ENCODE measurements around the gene ZNF606. TPM values are rescaled to one million over a fixed set of nuclear protein-coding genes. Genes with fewer than 3 reads are reported as not detected.
A peak's percentile ranks its signal among the peaks of the same experiment; 100 is the strongest.

The ZNF606 gene
- total RNA-seq (2012; rRNA removed) = 11.4 and 12.2 TPM in 2 replicates

DNA sequence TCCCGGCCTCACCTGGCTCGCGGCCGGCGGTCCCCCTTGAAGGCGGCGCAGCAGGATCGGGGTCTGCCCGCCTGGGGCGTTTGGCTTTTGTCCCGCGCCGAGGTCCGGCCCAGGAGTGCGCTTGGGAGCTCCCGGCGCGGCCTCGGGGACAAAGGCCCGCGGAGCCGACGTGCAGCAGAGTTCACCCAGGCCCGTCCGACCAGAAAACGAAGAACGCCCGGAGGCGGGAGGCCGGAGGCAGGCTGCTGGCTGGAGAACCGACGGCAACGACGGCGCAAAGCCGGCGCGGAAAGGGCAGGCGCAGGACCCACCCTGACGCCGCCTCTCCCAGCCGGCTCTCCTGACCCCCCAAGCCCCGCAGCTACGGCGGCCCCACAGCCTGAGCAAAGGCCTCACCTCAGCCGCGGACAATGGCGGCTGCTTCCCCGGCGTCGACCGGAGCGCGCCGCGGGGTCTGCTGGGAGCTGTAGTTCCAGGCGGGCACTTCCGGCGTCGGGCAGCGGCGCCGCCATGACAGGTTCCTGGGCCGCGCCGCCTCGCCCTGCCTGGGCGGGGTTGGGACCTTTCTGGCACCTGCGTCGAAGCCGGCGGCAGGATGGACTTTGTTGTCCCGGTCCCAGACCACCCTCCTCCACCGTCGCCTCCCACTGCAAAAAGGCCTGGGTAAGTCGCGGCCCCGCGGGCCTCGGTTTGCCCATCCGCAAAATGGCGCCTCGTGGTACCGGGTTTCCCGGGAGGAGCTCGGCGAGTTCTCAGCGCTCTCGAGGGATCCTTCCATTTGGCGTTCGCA lies at the start of gene ZNF606:
Gene ZNF606, minus strand, starts transcription at position 437 of the 790 bp plus-strand sequence. CDS start 1,501 bp downstream, outside the sequence.
- peaks cover 57% of the 10 kb centered on the region for H3K9me3 ChIP-seq (replicated peaks; ENCODE audit: low read length)
- peak within 1 kb of the TSS; percentile 99 for H3K9ac ChIP-seq (ENCODE audit: low read depth, low read length)
- H3K4me1 ChIP-seq (ENCODE audit: control insufficient read depth, insufficient read depth, low read length) = peaks cover 4% of the 10 kb centered on the region
- peaks cover 63% of the 10 kb centered on the region for H3K36me3 ChIP-seq (ENCODE audit: insufficient read depth, low read length)
- H3K4me3 ChIP-seq (ENCODE audit: low read length) = peak within 1 kb of the TSS; percentile 98
- H3K4me2 ChIP-seq (ENCODE audit: low read length) = peak within 1 kb of the TSS; percentile 84
- H3K27me3 ChIP-seq (ENCODE audit: control insufficient read depth, insufficient read depth, low read length) = no peaks in the 10 kb centered on the region

DNA sequence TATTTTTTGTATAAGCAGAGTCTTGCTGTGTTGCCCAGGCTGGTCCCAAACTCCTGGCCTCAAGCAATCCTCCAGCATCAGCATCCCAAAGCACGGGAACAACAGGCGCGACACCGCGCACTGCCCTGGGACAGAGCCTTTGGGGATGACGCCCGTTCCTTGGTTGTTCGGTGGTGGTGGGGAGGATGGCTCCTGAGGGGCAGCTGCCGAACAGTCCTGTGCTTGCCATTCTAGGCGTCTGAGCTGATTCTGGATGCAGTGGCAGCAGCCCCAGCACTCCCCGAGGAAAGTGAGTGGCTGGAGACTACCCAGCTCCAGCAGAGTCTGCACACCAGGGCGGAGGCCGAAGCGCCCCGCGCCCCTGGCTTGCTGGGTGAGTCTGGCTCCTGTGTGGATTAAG lies 49.6 kb upstream of the ZNF606 start:
- peaks cover 5% of the 10 kb centered on the region for H3K4me1 ChIP-seq (ENCODE audit: control insufficient read depth, insufficient read depth, low read length)
- H3K36me3 ChIP-seq (ENCODE audit: insufficient read depth, low read length) = no peaks in the 10 kb centered on the region
- no peak overlapping the region for H3K9ac ChIP-seq (ENCODE audit: low read depth, low read length)
- H3K4me2 ChIP-seq (ENCODE audit: low read length) = no peak overlapping the region
- peaks cover 10% of the 10 kb centered on the region for H3K9me3 ChIP-seq (replicated peaks; ENCODE audit: low read length)
- no peaks in the 10 kb centered on the region for H3K27me3 ChIP-seq (ENCODE audit: control insufficient read depth, insufficient read depth, low read length)
- H3K4me3 ChIP-seq (ENCODE audit: low read length) = no peak overlapping the region

DNA sequence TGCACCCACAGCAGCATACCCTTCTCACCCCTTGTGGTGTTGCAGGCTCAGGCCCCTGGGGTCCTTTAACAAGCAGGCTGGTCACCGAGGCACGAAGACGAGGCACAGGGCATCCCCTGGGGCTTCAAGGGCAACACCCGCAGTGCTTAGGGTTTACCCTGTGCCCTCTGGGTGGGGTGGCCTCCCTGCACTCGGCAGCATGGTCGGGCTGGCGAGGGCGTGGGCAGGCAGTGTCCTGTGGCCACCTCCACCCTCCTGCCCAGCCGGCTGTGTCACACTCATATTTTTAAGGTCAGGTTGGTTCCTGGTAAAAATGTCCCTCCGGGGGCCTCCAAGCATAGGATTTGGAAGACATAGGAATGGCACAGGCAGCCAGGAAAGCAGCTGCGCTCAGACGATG lies 45.1 kb upstream of the ZNF606 start:
- H3K9me3 ChIP-seq (replicated peaks; ENCODE audit: low read length) = peaks cover 30% of the 10 kb centered on the region
- H3K4me2 ChIP-seq (ENCODE audit: low read length) = no peak overlapping the region
- no peaks in the 10 kb centered on the region for H3K27me3 ChIP-seq (ENCODE audit: control insufficient read depth, insufficient read depth, low read length)
- H3K4me3 ChIP-seq (ENCODE audit: low read length) = no peak overlapping the region
- no peak overlapping the region for H3K9ac ChIP-seq (ENCODE audit: low read depth, low read length)
- no peaks in the 10 kb centered on the region for H3K36me3 ChIP-seq (ENCODE audit: insufficient read depth, low read length)
- no peaks in the 10 kb centered on the region for H3K4me1 ChIP-seq (ENCODE audit: control insufficient read depth, insufficient read depth, low read length)

DNA sequence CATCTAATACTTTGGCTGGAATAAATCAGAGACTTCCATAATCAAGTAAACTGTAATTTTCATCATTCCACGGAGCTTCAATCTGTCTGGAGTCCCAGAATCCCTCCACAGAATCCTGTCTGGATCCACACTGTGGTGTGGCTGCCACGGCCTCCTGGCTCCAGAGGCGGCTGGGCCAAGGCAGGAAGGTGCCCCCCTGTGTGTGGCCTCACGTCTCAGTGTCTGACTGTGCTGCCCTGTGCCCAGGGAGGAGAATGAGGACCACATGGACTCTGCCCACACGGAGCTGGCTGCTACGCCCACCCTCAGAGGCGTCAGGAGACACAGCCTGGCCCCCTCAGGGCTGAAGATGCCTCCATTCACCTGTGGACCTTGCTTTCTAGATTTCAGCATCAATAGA lies 44.2 kb upstream of the ZNF606 start:
- H3K9ac ChIP-seq (ENCODE audit: low read depth, low read length) = no peak overlapping the region
- H3K4me3 ChIP-seq (ENCODE audit: low read length) = no peak overlapping the region
- peaks cover 34% of the 10 kb centered on the region for H3K9me3 ChIP-seq (replicated peaks; ENCODE audit: low read length)
- H3K36me3 ChIP-seq (ENCODE audit: insufficient read depth, low read length) = no peaks in the 10 kb centered on the region
- H3K27me3 ChIP-seq (ENCODE audit: control insufficient read depth, insufficient read depth, low read length) = no peaks in the 10 kb centered on the region
- H3K4me1 ChIP-seq (ENCODE audit: control insufficient read depth, insufficient read depth, low read length) = no peaks in the 10 kb centered on the region
- no peak overlapping the region for H3K4me2 ChIP-seq (ENCODE audit: low read length)

DNA sequence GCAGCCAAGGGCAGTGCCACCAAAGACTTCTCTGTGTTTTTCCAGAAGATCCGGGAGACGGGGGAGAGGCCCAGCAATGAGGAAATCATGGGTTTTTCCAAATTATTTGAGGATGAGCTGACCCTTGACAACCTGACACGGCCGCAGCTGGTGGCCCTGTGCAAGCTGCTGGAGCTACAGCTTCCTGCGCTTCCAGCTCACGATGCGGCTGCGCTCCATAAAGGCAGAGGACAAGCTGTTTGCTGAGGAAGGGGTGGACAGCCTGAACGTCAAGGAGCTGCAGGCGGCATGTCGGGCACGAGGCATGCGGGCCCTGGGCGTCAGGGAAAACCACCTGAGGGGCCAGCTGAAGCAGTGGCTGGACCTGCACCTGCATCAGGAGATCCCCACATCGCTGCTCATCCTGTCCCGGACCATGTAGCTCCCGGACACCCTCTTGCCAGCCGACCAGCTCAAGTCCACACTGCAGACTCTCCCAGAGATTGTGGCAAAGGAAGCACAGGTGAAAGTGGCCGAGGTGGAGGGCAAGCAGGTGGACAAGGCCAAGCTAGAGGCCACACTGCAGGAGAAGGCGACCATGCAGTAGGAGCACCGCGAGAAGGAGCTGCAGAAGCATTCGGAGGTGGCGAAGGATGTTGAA lies 42.9 kb upstream of the ZNF606 start:
- Histone ChIP-seq H3K9me3 (replicated peaks; ENCODE audit: low read length) (peaks cover 35% of the 10 kb centered on the region), H3K36me3 (ENCODE audit: insufficient read depth, low read length) (no peaks in the 10 kb centered on the region), H3K4me3 (ENCODE audit: low read length) (no peak overlapping the region), H3K9ac (ENCODE audit: low read depth, low read length) (no peak overlapping the region), H3K4me1 (ENCODE audit: control insufficient read depth, insufficient read depth, low read length) (no peaks in the 10 kb centered on the region), H3K27me3 (ENCODE audit: control insufficient read depth, insufficient read depth, low read length) (no peaks in the 10 kb centered on the region), H3K4me2 (ENCODE audit: low read length) (no peak overlapping the region)

DNA sequence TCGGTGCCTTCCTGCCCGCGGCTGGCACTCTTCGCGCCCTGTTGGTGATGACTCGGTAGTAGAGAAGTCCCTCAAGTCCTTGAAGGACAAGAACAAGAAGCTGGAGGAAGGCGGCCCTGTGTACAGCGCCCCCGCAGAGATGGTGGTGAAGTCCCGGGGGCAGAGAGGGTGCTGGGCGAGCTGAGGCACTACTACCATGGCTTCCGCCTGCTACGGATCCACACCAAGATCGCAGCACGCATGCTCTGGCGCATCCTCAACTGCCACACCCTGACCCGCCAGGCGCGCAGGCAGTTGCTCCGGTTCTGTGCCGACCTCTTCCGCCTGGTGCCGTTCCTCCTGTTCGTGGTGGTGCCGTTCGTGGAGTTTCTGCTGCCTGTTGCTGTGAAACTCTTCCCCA lies 42.3 kb upstream of the ZNF606 start:
- H3K27me3 ChIP-seq (ENCODE audit: control insufficient read depth, insufficient read depth, low read length) = no peaks in the 10 kb centered on the region
- no peaks in the 10 kb centered on the region for H3K4me1 ChIP-seq (ENCODE audit: control insufficient read depth, insufficient read depth, low read length)
- H3K9me3 ChIP-seq (replicated peaks; ENCODE audit: low read length) = peaks cover 35% of the 10 kb centered on the region
- H3K4me3 ChIP-seq (ENCODE audit: low read length) = no peak overlapping the region
- no peak overlapping the region for H3K9ac ChIP-seq (ENCODE audit: low read depth, low read length)
- no peak overlapping the region for H3K4me2 ChIP-seq (ENCODE audit: low read length)
- H3K36me3 ChIP-seq (ENCODE audit: insufficient read depth, low read length) = no peaks in the 10 kb centered on the region

DNA sequence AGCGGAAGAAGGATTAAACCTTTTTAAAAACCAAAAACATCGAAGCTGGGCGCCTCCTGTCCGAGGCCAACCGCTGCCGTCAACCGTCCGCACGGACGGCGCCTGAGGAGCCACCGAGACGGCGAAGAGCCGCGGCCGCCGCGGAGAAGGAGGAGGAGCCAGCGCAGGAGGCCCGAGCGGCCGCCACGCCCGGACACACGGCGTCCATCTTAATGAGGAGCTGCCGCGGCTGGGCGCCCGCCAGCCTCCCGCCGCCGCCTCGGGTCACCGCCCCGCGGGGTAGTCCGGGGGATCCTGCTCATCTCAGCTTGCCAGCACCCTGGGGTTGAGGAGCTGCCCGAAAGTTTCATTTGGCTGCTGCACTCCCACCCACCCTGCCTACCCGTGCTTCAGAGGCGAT lies 41.8 kb upstream of the ZNF606 start:
- Histone ChIP-seq H3K4me2 (ENCODE audit: low read length) (no peak overlapping the region), H3K9ac (ENCODE audit: low read depth, low read length) (no peak overlapping the region), H3K4me3 (ENCODE audit: low read length) (no peak overlapping the region), H3K4me1 (ENCODE audit: control insufficient read depth, insufficient read depth, low read length) (no peaks in the 10 kb centered on the region), H3K27me3 (ENCODE audit: control insufficient read depth, insufficient read depth, low read length) (no peaks in the 10 kb centered on the region), H3K36me3 (ENCODE audit: insufficient read depth, low read length) (no peaks in the 10 kb centered on the region), H3K9me3 (replicated peaks; ENCODE audit: low read length) (peaks cover 33% of the 10 kb centered on the region)

DNA sequence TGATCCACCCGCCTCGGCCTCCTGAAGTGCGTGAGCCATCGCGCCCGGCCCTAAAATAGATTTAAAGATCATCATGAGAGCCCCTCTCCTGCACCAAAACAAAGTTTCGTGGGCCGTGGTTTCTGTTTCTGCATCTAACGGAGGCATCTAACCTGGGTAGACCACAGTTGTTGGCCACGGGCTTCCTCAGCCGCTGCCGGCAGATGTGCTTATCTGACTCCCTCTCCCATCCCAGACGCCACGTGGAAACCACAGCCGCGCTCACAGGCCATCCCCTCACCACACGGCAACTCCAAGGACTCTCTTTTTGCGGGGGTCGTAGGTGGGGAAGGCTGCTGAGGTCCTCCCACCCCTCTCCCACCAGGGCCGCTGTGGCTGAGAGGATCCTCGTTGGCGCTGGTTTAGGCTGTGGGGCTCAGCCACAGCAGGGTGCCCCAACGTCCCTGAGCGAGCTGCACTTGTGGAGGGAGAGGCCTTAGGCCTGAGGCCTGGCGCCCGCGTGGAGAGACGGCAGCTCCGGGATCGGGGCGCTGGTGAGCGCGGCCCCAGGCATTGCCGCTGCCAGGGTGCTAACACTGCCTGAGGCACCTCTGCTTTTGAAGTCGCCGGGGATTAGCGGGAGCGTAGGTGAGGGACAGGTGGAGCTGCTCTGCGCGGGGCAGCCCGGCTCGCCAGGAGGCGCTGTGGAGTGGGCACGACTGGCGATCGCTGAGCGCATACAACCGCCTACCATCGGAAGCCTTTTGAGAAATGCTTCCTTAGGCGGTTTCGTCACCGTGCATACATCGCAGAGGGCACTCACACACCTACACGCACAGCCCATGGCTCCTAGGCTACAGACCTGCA lies 40.1 kb upstream of the ZNF606 start:
- Histone ChIP-seq H3K4me2 (ENCODE audit: low read length) (no peak overlapping the region), H3K9ac (ENCODE audit: low read depth, low read length) (no peak overlapping the region), H3K4me1 (ENCODE audit: control insufficient read depth, insufficient read depth, low read length) (no peaks in the 10 kb centered on the region), H3K9me3 (replicated peaks; ENCODE audit: low read length) (peaks cover 30% of the 10 kb centered on the region), H3K27me3 (ENCODE audit: control insufficient read depth, insufficient read depth, low read length) (no peaks in the 10 kb centered on the region), H3K4me3 (ENCODE audit: low read length) (no peak overlapping the region), H3K36me3 (ENCODE audit: insufficient read depth, low read length) (no peaks in the 10 kb centered on the region)

DNA sequence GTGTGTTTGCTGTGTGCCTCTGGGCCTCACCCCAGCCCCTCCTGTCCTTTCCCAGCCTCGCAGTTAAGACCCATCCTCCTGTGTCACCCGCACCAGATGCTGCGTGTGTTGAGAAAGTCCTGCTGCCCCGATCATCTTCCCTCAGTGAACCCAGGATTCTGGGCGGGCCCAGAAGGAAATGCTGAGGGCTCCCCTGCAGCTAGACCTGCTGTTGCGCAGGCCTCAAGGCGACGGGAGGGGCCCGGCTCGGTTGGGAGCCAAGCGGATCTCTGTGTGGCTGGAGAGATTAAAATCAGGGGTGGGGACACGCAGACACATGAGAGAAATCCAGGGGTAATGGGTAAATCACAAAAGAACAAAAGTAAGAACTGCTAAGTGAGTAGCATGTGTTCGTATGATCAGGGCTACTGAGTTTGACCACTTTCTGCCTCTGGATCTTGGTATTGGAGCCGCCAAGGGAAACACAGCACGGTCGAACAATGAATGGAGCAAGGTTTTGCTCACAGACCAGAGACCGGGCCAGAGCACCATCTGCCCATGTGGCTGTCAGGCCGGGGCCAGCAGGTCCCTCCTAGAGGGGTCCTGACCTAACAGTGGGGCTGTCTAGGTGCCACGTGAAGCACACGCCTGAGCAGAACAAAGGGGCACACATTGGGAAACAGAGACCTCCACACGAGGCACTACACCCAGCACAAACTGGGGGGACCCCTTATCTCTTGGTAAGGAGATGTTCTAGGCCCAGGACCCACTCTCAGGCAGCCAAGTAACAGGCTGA lies 38.3 kb upstream of the ZNF606 start:
- Histone ChIP-seq H3K9ac (ENCODE audit: low read depth, low read length) (no peak overlapping the region), H3K4me1 (ENCODE audit: control insufficient read depth, insufficient read depth, low read length) (no peaks in the 10 kb centered on the region), H3K4me3 (ENCODE audit: low read length) (no peak overlapping the region), H3K27me3 (ENCODE audit: control insufficient read depth, insufficient read depth, low read length) (no peaks in the 10 kb centered on the region), H3K9me3 (replicated peaks; ENCODE audit: low read length) (peaks cover 24% of the 10 kb centered on the region), H3K4me2 (ENCODE audit: low read length) (no peak overlapping the region), H3K36me3 (ENCODE audit: insufficient read depth, low read length) (no peaks in the 10 kb centered on the region)

DNA sequence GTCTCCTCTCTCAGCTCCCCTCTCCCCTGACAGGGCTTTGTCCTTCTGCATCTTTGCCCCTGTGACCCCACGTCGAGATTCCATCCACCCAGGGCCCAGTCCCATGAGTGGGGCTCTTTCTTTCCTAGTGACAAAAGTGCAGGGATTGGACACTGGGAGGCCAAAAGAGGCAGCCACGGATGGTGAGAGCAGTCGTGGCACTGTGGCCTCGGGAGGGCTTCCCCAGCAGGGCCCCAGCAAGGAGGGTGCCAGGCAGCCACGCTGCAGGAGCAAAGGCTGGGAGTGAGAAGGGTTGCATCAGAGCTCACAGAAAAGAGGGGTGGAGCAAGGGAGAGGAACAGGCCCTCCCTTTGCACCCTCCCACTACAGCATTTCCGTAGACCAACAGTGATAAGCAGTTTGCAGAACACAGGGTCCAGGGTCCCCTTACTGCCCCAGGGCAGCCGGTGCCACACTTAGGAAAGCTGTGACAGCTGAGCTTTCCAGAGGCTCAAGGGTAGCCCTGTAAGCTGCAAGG lies 36.1 kb upstream of the ZNF606 start:
- H3K4me2 ChIP-seq (ENCODE audit: low read length) = no peak overlapping the region
- H3K4me3 ChIP-seq (ENCODE audit: low read length) = no peak overlapping the region
- no peaks in the 10 kb centered on the region for H3K27me3 ChIP-seq (ENCODE audit: control insufficient read depth, insufficient read depth, low read length)
- peaks cover 12% of the 10 kb centered on the region for H3K9me3 ChIP-seq (replicated peaks; ENCODE audit: low read length)
- H3K4me1 ChIP-seq (ENCODE audit: control insufficient read depth, insufficient read depth, low read length) = no peaks in the 10 kb centered on the region
- no peaks in the 10 kb centered on the region for H3K36me3 ChIP-seq (ENCODE audit: insufficient read depth, low read length)
- no peak overlapping the region for H3K9ac ChIP-seq (ENCODE audit: low read depth, low read length)

Data from skeletal muscle satellite cell (primary cell).